ENCODE data around the gene FSD2.

Gene FSD2

DNA sequence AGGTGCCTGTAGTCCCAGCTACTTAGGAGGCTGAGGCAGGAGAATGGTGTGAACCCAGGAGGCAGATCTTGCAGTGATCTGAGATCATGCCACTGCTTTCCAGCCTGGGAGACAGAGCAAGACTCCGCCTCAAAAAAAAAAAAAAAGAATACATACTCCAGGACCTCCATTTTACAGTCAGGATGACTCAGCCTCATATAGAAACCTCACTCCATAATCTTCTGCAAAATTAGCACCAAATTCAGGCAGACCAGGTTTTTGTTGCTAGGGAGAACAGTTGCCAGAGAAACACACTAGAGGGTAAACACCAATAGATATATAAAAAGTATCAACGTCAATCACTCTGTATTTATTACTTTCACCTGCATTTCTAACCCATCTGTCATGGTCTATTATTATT is 67.9 kb downstream of the FSD2 start:
- Histone ChIP-seq H3K36me3 (replicated peaks; ENCODE audit: insufficient read depth, low read length) (no peaks in the 10 kb centered on the region), H3K79me2 (ENCODE audit: low read length) (no peaks in the 10 kb centered on the region), H2AFZ (ENCODE audit: low read length) (no peak overlapping the region), H3K9ac (ENCODE audit: low read length) (no peak overlapping the region), H3K9me3 (replicated peaks; ENCODE audit: insufficient read depth, low read length) (no peaks in the 10 kb centered on the region), H3K4me2 (ENCODE audit: low read depth, low read length) (no peak overlapping the region), H3F3A (ENCODE audit: insufficient read depth, low read length) (no peaks in the 10 kb centered on the region), H3K4me1 (ENCODE audit: low read length) (no peaks in the 10 kb centered on the region), H4K20me1 (ENCODE audit: insufficient read depth, low read length) (no peaks in the 10 kb centered on the region), H3K27ac (ENCODE audit: low read length) (no peak overlapping the region), H3K9me2 (replicated peaks; ENCODE audit: insufficient read depth, low read length) (no peaks in the 10 kb centered on the region), H3K4me3 (ENCODE audit: low read length) (no peak overlapping the region), H3K27me3 (replicated peaks; ENCODE audit: insufficient read depth, low read length) (no peaks in the 10 kb centered on the region)
- DNase-seq = no peak
- TF ChIP-seq EZH2phosphoT487 (IDR thresholded peaks at IDR 0.05; ENCODE audit: low read length) = no peak
- TF ChIP-seq EZH2 (optimal IDR thresholded peaks at IDR 0.05; ENCODE audit: low read depth, low read length) = no peak
- TF ChIP-seq, protein P1, sequence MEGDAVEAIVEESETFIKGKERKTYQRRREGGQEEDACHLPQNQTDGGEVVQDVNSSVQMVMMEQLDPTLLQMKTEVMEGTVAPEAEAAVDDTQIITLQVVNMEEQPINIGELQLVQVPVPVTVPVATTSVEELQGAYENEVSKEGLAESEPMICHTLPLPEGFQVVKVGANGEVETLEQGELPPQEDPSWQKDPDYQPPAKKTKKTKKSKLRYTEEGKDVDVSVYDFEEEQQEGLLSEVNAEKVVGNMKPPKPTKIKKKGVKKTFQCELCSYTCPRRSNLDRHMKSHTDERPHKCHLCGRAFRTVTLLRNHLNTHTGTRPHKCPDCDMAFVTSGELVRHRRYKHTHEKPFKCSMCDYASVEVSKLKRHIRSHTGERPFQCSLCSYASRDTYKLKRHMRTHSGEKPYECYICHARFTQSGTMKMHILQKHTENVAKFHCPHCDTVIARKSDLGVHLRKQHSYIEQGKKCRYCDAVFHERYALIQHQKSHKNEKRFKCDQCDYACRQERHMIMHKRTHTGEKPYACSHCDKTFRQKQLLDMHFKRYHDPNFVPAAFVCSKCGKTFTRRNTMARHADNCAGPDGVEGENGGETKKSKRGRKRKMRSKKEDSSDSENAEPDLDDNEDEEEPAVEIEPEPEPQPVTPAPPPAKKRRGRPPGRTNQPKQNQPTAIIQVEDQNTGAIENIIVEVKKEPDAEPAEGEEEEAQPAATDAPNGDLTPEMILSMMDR (IDR thresholded peaks at IDR 0.05; ENCODE audit: low read length) = no peak

DNA sequence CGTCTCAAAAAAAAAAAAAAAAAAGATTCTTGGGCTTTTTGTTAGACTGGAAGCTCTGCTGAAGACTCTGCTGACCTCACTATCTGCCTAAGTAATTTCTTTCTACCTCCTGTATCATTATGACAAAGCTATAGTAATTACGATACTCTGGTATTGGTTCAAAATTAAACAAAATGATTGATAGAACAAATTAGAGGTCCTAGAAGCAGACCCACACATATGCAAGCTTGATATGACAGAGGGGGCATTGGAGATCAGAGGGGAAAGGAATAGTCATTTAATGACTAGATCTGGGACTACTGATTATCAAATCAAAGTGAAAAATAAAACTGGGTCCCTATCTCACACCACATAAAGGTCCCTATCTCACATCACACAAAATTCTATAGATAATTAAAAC is 74.3 kb downstream of the FSD2 start:
- no peaks in the 10 kb centered on the region for H3K79me2 ChIP-seq (ENCODE audit: low read length)

DNA sequence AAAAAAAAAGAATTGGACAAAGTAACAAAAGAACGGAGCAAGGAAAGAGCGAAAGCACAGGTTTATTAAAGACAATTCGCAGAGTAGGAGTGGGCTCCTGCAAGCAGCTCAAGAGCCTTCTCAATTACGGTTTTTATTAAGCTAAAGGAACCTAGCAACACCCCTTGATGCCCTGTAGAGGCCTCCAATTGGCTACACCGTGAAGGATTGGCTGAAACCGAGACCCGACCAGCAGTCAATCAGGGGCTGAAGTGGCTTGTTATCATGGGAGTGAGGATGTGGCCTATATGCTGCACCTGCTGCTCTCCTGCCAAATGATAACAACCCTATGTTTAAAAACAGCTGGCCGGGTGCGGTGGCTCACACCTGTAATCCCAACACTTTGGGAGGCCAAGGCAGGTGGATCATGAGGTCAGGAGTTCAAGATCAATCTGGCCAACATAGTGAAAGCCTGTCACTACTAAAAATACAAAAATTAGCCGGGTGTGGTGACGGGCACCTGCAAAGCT is 75.8 kb downstream of the FSD2 start:
- Histone ChIP-seq H3K4me2 (ENCODE audit: low read depth, low read length) (no peak overlapping the region), H3K27me3 (replicated peaks; ENCODE audit: insufficient read depth, low read length) (no peaks in the 10 kb centered on the region), H3K9me3 (replicated peaks; ENCODE audit: insufficient read depth, low read length) (no peaks in the 10 kb centered on the region), H4K20me1 (ENCODE audit: insufficient read depth, low read length) (no peaks in the 10 kb centered on the region), H2AFZ (ENCODE audit: low read length) (no peak overlapping the region), H3K4me1 (ENCODE audit: low read length) (no peaks in the 10 kb centered on the region), H3K27ac (ENCODE audit: low read length) (no peak overlapping the region), H3K4me3 (ENCODE audit: low read length) (no peak overlapping the region), H3K9me2 (replicated peaks; ENCODE audit: insufficient read depth, low read length) (no peaks in the 10 kb centered on the region), H3F3A (ENCODE audit: insufficient read depth, low read length) (no peaks in the 10 kb centered on the region), H3K36me3 (replicated peaks; ENCODE audit: insufficient read depth, low read length) (no peaks in the 10 kb centered on the region), H3K79me2 (ENCODE audit: low read length) (no peaks in the 10 kb centered on the region), H3K9ac (ENCODE audit: low read length) (no peak overlapping the region)
- TF ChIP-seq EZH2 (optimal IDR thresholded peaks at IDR 0.05; ENCODE audit: low read depth, low read length) (no peak), EZH2phosphoT487 (IDR thresholded peaks at IDR 0.05; ENCODE audit: low read length) (no peak)
- TF ChIP-seq, protein P1 (IDR thresholded peaks at IDR 0.05; ENCODE audit: low read length) = no peak
- no peak for DNase-seq

More for the DNA sequence above, 74.3 kb downstream of the FSD2 start:
- DNase-seq = no peak
- Histone ChIP-seq H3K9ac (ENCODE audit: low read length) (no peak overlapping the region), H3K27ac (ENCODE audit: low read length) (no peak overlapping the region), H3K4me3 (ENCODE audit: low read length) (no peak overlapping the region), H3K4me2 (ENCODE audit: low read depth, low read length) (no peak overlapping the region), H4K20me1 (ENCODE audit: insufficient read depth, low read length) (no peaks in the 10 kb centered on the region), H2AFZ (ENCODE audit: low read length) (no peak overlapping the region), H3K36me3 (replicated peaks; ENCODE audit: insufficient read depth, low read length) (no peaks in the 10 kb centered on the region), H3K9me2 (replicated peaks; ENCODE audit: insufficient read depth, low read length) (no peaks in the 10 kb centered on the region), H3K27me3 (replicated peaks; ENCODE audit: insufficient read depth, low read length) (no peaks in the 10 kb centered on the region), H3K9me3 (replicated peaks; ENCODE audit: insufficient read depth, low read length) (no peaks in the 10 kb centered on the region), H3K4me1 (ENCODE audit: low read length) (no peaks in the 10 kb centered on the region), H3F3A (ENCODE audit: insufficient read depth, low read length) (no peaks in the 10 kb centered on the region)
- TF ChIP-seq EZH2 (optimal IDR thresholded peaks at IDR 0.05; ENCODE audit: low read depth, low read length) (no peak), EZH2phosphoT487 (IDR thresholded peaks at IDR 0.05; ENCODE audit: low read length) (no peak)
- TF ChIP-seq, protein P1 (IDR thresholded peaks at IDR 0.05; ENCODE audit: low read length) = no peak
